Measurements from ENCODE around the gene CHCHD3. TPM values are rescaled to one million over a fixed set of nuclear protein-coding genes. Genes with fewer than 3 reads are reported as not detected.
A peak's percentile ranks its signal among the peaks of the same experiment; 100 is the strongest.

CHCHD3 gene
- total RNA-seq, 1 donor from 2014 or later, result 60.1 TPM

- peak in 1 of 2 donors; percentile 53 for DNase-seq (ENCODE audit: low read depth in 2 of 2)
These were observed 216.3 kb downstream of the CHCHD3 start for GRCh38 chr7:132865366-132866143.

DNA sequence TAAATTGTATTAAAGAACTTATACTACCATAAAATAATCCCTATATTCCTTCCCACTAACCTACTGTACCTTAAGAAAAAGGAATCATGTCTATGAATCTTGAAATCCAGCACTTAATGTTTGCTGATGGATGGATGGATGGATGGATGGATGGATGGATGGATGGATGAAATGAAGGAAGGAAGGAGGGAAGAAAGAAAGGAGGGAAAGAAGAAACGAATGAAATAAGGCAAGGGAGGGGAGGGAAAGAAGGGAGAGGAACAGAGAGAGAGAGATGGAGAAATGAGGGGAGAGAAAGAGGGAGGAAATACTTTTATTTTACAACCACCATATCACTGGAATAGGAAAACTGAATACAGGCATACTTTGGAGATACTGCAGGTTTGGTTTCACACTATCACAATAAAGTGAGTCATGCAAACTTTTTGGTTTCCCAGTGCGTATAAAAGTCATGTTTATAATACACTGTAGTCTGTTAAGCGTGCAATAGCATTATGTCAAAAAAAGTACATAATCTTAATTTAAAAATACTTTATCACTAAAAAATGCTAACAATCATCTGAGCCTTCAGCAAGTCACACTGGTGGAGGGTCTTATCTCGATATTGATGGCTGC, 219.8 kb downstream of the CHCHD3 start:
- DNase-seq (ENCODE audit: low read depth in 2 of 2), result no peak

DNA sequence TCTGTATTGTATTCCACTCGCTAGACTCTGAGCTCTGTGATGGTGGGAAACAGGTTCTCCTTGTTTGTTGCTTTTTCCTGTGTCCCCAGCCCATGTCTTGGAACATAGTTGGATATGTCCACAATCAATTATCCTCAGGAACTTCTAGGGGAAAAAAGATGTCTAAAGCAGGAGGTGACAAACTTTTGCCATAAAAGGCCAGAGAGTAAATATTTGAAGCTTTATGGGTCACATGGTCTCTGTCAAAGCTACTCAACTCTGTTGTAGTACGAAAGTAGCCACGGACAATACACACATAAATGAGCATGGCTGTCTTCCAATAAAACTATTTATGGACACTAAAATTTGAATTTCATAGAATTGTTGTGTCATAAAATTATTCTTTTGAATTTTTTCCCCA, 220.5 kb downstream of the CHCHD3 start:
- DNase-seq (ENCODE audit: low read depth in 2 of 2), result no peak

GRCh38 chr7:132859199-132859598, 222.7 kb downstream of the CHCHD3 start:
- no peak for DNase-seq (ENCODE audit: low read depth in 2 of 2)

GRCh38 chr7:132858760-132859159, 223.1 kb downstream of the CHCHD3 start:
- no peak for DNase-seq (ENCODE audit: low read depth in 2 of 2)

GRCh38 chr7:132858251-132858650, 223.6 kb downstream of the CHCHD3 start:
- no peak for DNase-seq (ENCODE audit: low read depth in 2 of 2)

- no peak for DNase-seq (ENCODE audit: low read depth in 2 of 2)
These were observed 224.2 kb downstream of the CHCHD3 start for GRCh38 chr7:132857703-132858102.

DNA sequence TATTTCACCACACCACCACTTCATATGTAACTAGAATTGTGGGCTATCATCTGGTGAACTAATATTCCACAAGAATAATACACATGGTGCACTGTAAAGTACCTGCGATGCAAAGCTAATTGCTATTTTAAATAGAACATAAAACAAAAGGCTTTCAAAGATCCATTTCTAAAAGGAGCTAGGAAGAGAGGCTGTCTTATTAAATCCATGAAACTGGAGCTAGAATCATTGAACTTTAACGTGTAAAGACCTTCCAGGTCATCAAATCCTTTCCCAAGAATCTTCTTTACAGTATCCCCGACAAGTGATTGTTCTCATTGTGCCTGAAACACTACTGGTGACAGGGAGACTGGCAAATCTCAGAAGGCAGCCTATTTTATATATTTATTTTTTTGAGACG, 224.9 kb downstream of the CHCHD3 start:
- no peak for DNase-seq (ENCODE audit: low read depth in 2 of 2)

DNA sequence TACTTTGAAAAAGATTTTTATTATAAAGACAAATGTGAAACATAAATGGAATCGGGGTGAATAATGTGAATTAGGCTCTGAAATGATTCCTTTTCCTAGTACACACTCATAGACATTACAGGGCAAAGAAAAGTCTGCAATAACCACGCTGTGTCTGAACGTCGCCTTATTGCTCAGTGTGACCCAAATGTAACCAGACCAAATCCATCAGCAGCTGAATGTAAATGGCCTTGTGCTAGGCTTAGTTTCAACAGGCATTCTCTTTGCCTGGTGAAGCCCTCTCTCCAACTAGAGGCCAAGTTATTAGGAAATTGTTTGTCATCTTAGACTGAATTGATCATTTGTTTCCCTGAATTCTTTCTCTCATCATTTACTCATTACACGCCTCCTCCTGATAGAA, 225.5 kb downstream of the CHCHD3 start:
- no peak for DNase-seq (ENCODE audit: low read depth in 2 of 2)

- no peak for DNase-seq (ENCODE audit: low read depth in 2 of 2)
These were observed 226.0 kb downstream of the CHCHD3 start for GRCh38 chr7:132855901-132856300.

DNA sequence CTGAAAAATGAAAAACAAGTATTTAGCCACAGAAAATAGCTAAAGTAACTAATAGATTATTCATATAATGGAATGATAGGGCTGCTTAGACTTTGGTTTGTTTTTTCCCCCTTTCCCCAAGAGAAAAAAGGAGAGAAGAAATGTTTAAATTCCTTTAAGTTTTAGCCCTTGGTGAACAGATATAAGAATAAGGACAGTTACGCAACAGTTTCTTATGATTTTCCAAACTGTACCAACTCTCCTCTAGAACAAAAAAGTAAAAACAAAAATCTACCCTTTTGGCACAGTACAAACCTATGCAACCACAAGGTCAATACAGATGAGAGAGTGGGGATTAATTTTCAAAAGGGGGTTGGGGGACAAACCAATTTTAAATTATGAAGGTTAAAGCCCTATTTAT, 227.7 kb downstream of the CHCHD3 start:
- DNase-seq (ENCODE audit: low read depth in 2 of 2), result no peak

DNA sequence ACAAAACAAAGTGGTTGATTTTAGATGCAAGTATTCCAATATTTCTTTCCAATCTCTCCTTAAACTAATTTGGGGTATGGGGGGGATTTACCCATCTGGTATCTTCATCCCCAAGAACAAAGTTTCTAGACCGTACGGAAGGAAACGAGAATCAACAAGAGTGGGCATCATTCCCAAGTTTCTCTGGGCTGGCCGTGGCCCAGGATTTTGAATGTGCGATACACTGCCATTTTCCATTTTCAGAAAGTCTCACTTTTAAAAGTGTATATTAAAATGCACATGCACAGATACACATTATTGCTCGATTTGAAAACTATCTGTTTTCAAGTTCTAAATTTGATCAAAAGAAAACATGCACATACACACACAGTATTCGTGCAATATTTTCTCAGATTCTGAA, 234.5 kb downstream of the CHCHD3 start:
- no peak for DNase-seq (ENCODE audit: low read depth in 2 of 2)

DNA sequence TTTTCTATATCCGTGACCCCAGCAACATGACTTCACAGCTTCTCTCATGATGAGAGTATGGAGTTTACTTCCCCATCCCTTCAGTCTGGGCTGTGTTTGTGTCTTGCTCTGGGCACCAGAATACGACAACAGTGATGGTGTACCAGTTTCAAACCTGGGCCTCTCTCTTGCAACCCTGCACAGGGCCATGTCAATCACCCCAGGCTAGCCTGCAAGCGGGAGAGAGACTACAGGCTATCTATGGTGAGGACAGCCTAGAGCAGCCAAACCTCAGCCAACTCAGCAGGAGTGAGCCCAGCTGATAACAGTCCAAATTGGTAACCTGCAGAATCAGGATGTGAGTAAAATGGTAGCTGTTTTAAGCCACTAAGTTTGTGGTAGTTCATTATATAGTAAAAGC, 235.8 kb downstream of the CHCHD3 start:
- no peak for DNase-seq (ENCODE audit: low read depth in 2 of 2)

DNA sequence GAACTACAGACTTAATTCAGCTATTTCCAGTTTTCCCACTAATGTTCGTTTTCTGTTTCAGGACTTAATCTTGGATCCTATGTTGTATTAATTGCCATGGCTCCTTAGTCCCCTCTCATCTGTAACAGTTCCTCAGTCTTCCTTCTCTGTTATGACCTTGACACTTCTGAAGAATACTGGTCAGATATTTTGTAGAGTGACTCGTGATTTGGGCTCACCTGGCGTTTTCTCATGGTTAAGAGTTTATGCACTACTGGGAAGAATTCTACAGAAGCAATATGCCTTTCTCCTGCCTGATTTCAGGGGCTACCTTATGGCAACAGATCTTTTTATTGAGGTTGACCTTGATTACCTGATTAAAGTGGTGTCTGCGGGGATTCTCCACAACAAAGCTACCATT, 239.4 kb downstream of the CHCHD3 start:
- no peak for DNase-seq (ENCODE audit: low read depth in 2 of 2)

DNA sequence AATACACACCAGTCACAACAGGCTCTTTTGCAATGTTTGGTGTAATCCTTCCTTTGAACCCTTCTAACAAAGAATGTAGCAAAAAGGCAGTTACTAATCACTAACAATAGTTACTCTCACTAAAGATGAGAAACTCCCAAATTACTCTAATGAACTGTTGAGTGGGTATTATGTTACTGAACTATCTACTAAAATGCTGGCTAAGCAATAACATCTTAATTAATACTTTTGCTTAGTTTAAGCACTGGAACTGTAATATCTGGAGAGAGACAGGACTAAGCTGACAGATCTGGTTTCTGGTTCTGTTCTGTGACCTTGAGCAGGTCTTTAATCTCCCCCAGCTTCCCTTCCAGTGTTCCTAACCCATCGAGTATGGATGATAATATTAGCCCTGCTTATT, 241.7 kb downstream of the CHCHD3 start:
- DNase-seq (ENCODE audit: low read depth in 2 of 2), result no peak

DNA sequence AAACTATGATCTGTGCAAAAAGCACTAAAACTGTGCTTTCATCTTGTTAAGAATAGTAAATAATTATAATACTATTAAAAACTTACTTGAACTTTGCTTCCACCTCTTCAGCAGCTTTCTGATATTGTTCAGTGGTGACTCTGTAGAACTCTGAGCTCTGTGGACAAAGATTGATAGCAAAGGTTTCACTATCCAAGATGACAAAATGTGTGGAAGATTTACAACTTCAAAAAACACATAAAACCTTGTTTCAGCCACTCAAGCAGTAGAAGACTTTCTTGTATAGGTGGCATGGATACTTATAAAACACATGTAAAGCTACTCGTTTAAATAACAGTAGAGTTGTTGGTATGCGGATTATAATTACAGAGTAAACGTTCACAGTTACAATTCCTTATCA, 243.6 kb downstream of the CHCHD3 start:
- DNase-seq (ENCODE audit: low read depth in 2 of 2), result no peak

DNA sequence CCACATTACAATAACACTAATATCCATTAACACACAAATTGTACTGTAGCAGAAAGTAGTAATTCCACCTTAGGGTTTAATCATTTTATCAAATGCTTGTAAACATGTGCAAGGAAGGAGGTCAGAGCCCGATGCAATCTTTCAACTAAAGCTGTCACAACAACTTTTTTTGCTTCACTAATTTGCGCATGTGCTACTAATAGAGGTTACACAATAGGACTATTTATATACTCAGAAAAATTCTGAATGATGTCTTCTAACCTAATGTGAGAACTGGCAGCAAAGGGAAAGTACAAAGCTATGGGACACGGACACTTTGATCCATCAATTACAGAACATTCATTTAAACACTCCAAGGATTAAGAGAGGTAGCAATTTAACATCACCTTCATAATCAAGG, 244.4 kb downstream of the CHCHD3 start:
- DNase-seq (ENCODE audit: low read depth in 2 of 2), result no peak

DNA sequence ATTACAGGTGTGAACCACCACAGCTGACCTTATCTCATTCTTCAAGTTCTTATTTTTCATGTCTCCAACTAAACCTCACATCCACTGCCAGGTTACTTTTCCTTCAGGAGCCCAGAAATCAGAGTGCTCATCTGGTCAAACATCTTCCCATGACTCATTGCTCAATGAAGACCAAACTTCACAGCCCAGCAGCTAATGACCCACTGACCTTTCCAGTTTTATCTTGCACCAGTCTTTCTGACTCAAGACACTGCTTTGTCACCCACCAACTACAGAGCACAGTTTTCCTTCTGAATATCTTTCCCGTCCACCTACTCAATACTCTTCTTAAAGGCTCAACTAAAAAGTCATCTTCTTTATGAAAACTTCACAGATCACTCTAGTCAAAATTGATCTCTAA, 245.1 kb downstream of the CHCHD3 start:
- DNase-seq (ENCODE audit: low read depth in 2 of 2), result no peak

- no peak for DNase-seq (ENCODE audit: low read depth in 2 of 2)
These were observed 250.9 kb downstream of the CHCHD3 start for GRCh38 chr7:132830941-132831340.

DNA sequence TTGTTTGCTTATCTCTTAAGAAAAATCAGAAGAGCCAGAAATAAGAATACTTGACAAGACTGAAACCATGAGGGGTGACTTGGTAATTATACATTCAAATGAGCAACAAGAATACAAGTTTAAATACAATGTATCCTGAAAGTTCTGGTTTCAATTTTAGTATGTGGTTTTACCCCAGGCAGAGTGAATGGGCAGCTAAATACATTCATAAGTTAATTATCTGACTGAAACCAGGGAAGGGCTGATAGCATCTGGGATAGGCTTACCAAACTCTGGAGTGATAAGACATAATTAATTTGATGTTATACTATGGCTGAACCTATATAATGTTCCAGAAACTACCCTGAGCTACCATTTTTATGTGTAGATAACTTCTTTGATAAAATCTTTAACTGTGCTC, 253.4 kb downstream of the CHCHD3 start:
- DNase-seq (ENCODE audit: low read depth in 2 of 2), result no peak

- no peak for DNase-seq (ENCODE audit: low read depth in 2 of 2)
These were observed 255.7 kb downstream of the CHCHD3 start for GRCh38 chr7:132825932-132826835.

DNA sequence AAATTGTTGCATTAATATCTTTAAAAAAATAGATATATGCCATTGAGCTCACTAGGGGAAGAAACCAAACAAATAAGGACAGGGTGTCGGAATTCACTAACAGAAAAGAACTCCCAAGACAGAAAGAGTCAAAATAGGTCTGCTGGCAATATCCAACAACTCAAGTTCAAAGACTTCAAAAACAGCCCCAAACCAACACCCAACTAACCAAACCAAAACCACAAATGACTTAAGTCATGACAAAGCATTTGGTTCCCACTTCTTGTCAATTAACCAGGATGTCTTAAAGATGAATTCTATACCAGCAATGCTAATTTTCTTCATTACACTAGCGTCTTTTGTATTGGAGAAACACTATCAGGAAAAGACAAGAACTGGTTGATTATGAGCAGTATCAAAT, 256.7 kb downstream of the CHCHD3 start:
- DNase-seq (ENCODE audit: low read depth in 2 of 2), result no peak
